Ecto neural progenitor cell (in vitro differentiated cells): ENCODE data around the gene TNPO3.

Source experiments
- DNase-seq: peaks from one replicate; pipeline ENCODE4 v3.0.0-alpha.2; 2018; ENCODE audit warnings: low spot score

Gene TNPO3

GRCh38 chr7:128939075-128939860 lies 115.6 kb downstream of the TNPO3 start:
- no peak for DNase-seq

- DNase-seq, result no peak
Observed at GRCh38 chr7:128938544-128939074, 116.3 kb downstream of the TNPO3 start.

DNA sequence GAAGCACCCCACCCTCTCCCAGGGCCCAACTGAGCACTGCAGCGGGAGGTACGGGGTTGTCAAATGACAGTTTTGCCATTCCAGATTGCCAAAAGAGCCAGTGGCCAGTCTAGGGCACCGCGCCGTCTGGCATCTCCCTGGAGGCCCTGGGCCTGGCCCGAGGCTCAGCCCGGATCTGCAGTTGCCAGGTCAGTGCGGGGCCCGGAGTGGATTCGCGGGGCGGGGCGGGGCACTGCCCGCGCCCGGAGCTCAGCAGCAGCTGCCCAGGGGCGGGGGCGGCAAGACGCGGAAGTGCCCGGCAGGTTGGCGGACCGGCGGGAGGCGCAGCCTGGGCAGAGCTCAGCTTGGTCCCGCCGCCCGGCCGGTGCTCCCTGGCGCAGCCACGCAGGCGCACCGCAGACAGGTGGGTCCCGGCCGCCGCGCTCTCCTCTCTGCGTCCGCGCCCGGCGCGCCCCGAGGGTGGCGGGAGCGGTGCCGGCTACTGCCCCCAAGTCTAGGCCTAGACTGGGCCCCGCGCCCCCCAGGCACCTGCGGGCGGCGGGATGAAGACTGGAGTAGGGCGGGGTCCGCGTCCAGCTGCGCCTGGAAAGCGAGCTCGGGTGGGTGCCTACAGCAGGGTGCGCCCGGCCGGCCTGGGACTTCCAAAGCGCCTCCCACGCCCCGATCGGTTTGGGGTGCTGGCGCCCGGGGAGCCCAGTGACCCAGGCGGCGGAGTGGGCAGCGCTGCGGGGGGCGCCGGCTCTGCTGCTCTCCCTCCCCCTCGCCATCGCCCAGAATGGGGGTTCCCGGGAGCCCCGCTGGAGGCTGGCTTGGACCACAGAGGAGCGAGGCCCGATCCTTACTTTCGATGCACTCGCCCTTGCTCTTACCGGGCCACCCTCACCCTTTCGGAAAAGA lies 117.0 kb downstream of the TNPO3 start, which contains the start of gene IRF5:
IRF5 (plus strand) TSS at position 281 of the 897 bp plus-strand sequence. CDS start 4,155 bp downstream, outside the sequence.
- no peak for DNase-seq

- no peak for DNase-seq
Observed at GRCh38 chr7:128937271-128937646, 117.7 kb downstream of the TNPO3 start.

DNA sequence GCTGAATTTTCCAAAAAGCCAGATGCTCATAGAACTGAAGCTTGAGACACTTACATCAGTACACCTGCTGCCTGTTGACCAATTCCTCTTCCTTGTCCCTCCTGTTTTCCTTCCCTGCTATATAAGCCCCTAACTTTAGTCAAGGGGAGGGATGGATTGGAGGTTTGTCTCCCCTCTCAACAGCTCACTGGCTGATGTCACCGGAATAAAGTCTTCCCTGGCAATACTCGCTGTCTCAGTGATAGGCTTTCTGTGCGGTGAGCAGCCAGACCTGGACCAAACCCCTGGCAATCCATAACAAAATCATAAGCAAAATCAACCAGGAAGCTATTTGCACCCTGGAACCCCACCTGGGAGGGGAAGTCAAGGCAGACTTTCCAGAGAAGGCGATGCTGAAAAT lies 118.1 kb downstream of the TNPO3 start:
- no peak for DNase-seq

DNA sequence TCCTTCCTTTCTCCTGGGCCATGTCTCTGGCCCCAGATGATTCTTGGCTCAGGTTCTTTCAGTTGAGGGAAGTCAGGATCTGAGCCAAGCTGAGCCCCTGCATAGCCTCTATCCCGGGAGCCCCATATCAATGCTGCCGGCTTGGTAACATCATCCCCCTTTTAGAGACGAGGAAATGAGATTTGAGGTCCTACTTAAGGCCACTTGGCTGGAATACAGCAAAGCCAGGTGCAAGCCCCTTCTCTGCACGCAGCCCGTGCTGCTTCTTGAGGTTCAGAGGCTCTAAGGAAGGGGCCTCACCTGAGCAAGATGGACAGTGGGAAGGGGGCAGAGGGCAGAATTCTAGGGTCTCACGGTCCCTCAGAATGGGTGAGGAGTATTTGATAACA lies 119.6 kb downstream of the TNPO3 start:
- DNase-seq, result no peak

DNA sequence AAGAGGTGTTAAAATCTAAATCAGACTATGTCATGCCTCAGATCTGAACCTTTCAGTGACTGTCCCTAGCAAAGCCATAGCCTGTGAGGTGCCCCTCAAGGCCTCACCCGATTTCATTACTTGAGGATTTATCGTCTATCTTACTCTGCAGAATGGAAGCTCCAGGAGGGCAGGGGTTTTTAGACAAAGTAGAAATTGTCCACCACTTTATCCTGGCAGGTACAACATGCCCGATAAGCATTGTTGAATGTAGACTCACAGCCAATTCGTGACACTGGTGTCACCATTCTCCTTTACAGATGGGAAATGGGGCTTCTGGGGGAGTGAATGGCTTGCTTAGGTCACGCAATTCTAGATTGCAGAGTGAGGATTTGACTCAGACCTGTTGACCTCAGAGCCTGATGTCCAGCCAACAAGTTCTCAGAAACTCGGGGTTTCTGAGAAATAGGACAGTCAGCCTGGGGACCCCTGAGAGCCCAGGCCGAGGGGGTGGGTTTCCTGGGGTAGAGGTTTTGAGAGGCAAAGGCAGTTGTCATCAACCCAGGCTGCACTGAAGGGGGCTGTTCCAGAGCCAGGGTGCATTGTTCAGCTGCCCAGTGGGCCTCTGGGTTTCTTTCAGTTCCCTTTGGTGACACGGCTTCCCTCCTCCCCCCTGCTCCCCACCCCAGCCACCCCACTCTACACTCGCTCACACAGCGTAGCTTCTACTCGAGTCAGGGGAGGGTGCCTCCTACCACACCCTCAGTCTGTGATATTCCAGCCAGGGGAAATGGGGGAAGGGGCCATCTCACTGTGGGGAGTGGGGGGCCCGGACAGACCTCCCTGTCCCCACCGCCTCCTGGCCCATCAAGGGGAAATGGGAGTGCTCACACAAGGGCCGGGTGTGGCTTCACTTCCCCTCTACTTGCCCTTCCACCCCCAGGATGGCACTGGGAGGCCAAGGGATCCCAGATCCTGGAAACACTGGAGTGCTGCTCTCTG lies 120.3 kb downstream of the TNPO3 start:
- no peak for DNase-seq

DNA sequence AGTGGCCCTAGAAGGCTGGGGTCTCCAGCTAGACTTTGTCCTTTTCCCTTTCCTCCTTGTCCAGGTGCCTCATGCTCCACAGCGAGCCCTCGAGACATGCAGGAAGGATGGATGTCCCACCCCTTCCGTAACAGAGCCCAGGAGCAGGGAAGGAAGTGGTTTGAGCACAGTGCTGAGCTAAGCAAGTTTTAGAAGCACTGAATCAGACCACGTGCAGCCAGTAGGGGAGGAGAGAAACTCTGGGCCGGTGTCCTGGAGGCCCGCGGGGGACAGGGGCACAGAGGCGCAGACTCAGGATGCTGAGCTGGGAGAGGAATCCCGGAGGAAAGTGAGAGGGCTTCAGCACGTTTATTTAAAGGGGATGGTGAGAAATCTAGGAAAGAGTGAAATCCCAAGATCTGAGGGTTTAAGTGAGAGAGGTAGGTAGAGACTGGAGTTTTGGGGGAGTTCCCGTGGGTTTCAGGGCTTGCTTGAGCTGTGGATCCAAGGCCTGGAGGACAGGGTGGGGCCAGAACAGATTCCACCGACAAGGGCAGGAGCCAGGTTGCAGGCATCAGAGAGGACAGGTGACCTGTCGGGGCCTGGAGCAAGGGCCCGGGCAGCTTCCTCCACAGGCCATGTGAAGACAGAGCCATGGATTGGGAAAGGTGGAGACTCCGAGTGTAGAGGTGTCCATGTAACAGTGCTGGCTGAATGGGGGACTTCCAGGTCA lies 121.6 kb downstream of the TNPO3 start:
- DNase-seq, result no peak

DNA sequence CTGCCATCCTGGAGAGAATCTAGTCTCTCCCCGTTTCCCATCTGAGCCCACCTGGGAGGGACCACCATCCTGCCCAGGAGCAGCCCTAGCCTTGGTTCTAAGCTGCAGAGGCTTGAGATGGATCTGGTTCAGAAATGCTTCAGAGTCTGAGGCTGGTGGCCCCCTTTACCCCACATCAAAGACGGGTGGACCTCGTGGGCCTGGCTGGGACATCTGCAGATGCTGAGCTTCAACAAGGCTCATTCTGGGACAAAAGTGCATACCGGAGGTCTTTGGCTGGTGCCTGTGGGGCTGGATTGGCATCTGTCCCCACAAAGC lies 122.1 kb downstream of the TNPO3 start:
- no peak for DNase-seq

DNA sequence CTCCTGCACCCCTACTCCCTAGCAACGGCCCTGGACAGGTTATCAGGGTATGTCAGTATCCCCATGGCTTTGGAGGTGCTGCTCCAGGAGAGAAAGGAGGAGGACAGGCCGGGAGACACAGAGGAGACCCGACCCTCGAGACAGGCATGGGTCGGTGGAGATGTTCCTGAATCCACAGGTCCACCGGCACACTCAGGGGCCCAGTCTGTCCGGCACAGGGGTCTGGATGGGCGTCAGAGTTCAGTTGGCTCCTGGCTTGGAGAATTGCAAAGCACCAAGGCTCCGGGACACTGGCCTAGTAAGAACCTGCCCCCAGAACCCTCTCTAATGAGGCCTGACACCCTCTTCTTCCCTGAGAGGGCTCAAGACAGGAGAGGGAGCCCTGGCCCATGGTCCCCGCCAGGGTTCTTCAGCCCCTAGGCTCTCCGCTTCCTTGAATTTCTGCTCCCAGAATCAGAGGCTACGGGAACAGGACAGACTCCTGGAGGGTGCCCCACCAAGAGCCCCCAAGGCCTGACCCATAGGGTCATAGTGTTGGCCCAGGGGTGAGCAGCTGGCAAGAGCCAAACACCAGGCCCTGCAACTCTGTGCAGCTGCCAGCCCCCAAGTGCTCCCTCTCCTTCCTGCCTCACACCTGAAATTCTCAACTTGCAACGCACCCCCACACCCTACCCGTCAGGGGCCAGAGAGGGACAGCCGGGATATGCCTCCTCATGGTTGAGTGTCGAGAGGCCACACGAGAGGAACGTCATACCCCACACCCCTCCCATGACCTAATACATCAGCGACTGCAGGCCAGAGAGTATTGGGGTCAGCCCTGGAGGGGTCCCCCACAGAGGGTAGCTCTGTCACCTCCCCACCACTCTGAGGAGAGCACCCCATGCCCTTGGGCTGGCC lies 122.7 kb downstream of the TNPO3 start:
- DNase-seq, result no peak

DNA sequence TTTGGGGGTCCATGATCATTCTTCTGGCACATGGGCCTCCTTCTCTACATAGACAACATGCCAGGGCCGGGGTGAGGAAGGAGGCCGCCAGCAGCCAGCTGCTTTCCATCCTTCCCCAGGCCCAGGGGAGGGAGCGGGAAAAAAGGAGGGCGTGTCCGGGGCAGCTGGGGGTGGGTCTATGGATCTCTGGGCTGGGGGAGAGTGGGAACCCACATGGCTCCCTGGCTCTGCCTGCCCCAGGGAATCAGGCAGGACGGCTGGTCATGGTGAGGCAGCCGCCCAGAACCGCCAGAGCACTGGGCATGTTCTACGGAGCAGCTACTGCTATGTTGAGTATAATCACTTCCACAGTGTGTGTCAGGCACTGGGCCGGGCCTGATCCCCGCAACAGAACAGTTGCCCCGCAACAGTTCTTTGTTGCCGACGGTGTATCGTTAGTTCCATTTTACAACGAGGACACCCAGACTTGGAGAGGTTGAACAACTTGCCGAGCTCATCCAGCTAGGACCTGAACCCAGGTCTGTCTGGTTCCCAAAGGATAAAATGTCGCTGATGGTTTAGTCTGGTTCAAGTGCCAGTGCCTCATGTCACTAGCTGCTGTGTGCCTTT lies 123.6 kb downstream of the TNPO3 start:
- DNase-seq, result no peak

DNA sequence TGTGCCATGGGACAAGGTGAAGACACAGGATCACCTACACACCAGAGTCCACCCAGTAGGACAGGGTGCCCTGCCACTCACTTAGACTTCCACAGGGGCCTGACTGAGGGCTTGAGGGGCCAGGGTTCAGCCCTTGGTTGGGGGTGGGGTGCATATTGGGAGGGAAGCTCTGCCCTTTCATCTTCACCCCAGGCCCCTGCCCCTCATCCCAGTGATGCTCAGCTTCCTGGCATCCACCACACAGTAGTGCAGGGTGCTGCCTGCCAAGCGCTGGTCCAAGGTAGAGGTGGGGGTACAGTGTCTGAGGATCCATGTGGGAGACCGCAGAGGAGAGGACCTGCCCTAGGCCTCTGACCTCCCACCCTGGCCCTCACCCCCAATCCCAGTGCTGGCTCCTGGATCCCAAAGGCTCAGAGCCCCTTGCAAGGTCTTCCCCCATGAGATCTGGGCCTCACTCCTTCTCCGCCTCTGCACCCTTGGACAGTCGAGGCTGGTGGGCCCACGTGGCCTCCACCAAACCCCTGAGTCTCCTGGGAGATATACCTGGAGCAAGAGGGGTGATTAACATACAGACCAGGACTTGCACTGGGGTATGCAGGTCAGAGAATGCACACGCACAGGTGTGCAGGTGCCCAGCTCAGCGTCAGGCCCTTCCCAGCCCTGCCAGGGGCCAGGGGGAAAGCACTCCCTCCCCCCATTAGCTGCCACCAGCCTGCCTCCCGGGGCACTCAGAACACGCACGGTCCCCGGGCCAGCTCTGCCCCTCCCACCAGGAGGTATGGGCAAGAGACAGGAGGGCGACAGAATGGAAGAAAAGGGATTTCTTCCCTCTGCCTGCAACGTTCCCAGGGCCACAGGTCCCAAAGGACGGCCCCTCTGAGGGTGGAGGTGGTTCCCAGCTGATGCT lies 125.8 kb downstream of the TNPO3 start:
- DNase-seq, result no peak

GRCh38 chr7:128928159-128928813 lies 126.6 kb downstream of the TNPO3 start:
- no peak for DNase-seq

DNA sequence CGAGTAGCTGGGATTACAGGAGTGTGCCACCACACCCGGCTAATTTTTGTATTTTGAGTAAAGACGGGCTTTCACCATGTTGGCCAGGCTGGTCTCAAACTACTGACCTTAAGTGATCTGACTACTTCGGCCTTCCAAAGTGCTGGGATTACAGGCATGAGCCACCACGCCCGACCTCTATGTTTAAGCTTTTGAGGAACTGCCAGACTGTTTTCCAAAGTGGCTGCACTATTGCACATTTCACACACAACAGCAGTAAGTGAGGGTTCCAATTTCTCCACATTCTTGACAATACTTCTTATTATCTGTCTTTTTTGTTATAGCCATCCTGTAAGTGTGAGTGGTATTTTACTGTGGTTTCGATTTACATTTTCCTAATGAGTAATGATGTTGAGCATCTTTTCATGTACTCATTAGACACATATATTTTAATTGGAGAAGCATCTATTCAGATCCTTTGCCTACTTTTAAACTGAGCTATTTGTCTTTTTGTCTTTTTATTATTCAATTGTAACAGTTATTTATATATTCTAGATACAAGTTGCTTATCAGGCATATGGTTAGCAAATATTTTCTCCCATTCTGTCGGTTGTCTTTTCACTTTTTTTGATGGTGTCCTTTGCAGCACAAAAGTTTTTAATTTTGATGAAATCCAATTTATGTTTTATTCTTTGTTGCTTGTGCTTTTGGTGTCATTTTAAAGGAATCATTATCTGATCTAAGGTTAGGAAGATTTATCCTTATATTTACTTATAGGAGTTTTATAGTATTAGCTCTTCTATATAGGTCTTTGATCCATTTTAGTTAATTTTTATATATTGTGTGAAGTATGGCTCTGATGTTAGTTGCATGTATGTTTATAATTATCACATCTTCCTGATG lies 130.0 kb downstream of the TNPO3 start:
- no peak for DNase-seq

GRCh38 chr7:128923411-128923800 lies 131.5 kb downstream of the TNPO3 start:
- DNase-seq, result no peak

- peak; percentile 41 for DNase-seq
Observed at GRCh38 chr7:128922496-128923410, 132.2 kb downstream of the TNPO3 start.
